ENCODE measurements around the gene AMACR. TPM values are rescaled to one million over a fixed set of nuclear protein-coding genes. Genes with fewer than 3 reads are reported as not detected.

The AMACR gene
- total RNA-seq, 3 donors from 2014 or later (not counting 1 experiment from before 2014, with no cell fraction given) = 2.7 to 3.8 (median 2.9) TPM

GRCh38 chr5:34055667-34056066, 47.8 kb upstream of the AMACR start:
- DNase-seq (no peak), ATAC-seq (no peak)
- H3K27ac Mint-ChIP-seq = no peak overlapping the region
- H3K27me3 ChIP-seq (ENCODE audit: control insufficient read depth, insufficient read depth, low read length) = no peaks in the 10 kb centered on the region
- H3K27me3 Mint-ChIP-seq (ENCODE audit: low read depth in 2 of 2) = no peaks in the 10 kb centered on the region
- no peaks in the 10 kb centered on the region for H3K9me3 Mint-ChIP-seq
- 97% methylated on average over 3 of the region's 3 CpGs for WGBS (ENCODE audit: insufficient coverage)
- no peak overlapping the region for H3K4me3 Mint-ChIP-seq
- H3K27ac ChIP-seq (ENCODE audit: low read length) = no peak overlapping the region
- no peaks in the 10 kb centered on the region for H3K4me1 ChIP-seq (ENCODE audit: control insufficient read depth, insufficient read depth, low read length)
- peaks cover 4% of the 10 kb centered on the region for H3K36me3 Mint-ChIP-seq
- H3K4me1 Mint-ChIP-seq = peaks cover 6 to 16% of the 10 kb centered on the region in 2 donors
- no peak overlapping the region for H3K4me3 ChIP-seq (ENCODE audit: low read length)
- no peak for TF ChIP-seq CTCF (IDR thresholded peaks at IDR 0.05)
- H3K9me3 ChIP-seq (ENCODE audit: control insufficient read depth, insufficient read depth, low read length) = no peaks in the 10 kb centered on the region
- peaks cover 9% of the 10 kb centered on the region for H3K36me3 ChIP-seq (ENCODE audit: control insufficient read depth, insufficient read depth, low read length)
- intact Hi-C loops (cut with micrococcal nuclease) = no loop called here

GRCh38 chr5:34054400-34054729, 46.5 kb upstream of the AMACR start:
- no peak for TF ChIP-seq CTCF (IDR thresholded peaks at IDR 0.05)
- 100% methylated on average over 1 of the region's 1 CpG for WGBS (ENCODE audit: insufficient coverage)
- H3K4me3 Mint-ChIP-seq = no peak overlapping the region
- DNase-seq (no peak), ATAC-seq (no peak)
- no peak overlapping the region for H3K27ac ChIP-seq (ENCODE audit: low read length)
- H3K9me3 ChIP-seq (ENCODE audit: control insufficient read depth, insufficient read depth, low read length) = no peaks in the 10 kb centered on the region
- H3K36me3 Mint-ChIP-seq = peaks cover 7% of the 10 kb centered on the region
- intact Hi-C loops (cut with micrococcal nuclease) = no loop called here
- no peak overlapping the region for H3K4me3 ChIP-seq (ENCODE audit: low read length)
- no peaks in the 10 kb centered on the region for H3K27me3 ChIP-seq (ENCODE audit: control insufficient read depth, insufficient read depth, low read length)
- H3K4me1 Mint-ChIP-seq = peaks cover 6 to 24% of the 10 kb centered on the region in 2 donors
- no peaks in the 10 kb centered on the region for H3K9me3 Mint-ChIP-seq
- H3K4me1 ChIP-seq (ENCODE audit: control insufficient read depth, insufficient read depth, low read length) = no peaks in the 10 kb centered on the region
- no peak overlapping the region for H3K27ac Mint-ChIP-seq
- H3K36me3 ChIP-seq (ENCODE audit: control insufficient read depth, insufficient read depth, low read length) = peaks cover 8% of the 10 kb centered on the region
- H3K27me3 Mint-ChIP-seq (ENCODE audit: low read depth in 2 of 2) = no peaks in the 10 kb centered on the region

- ATAC-seq (no peak), DNase-seq (no peak)
- no peak overlapping the region for H3K4me3 Mint-ChIP-seq
- no peak overlapping the region for H3K27ac Mint-ChIP-seq
- H3K27me3 Mint-ChIP-seq (ENCODE audit: low read depth in 2 of 2) = no peaks in the 10 kb centered on the region
- peaks cover 6 to 27% of the 10 kb centered on the region in 2 donors for H3K4me1 Mint-ChIP-seq
- Histone ChIP-seq H3K4me3 (ENCODE audit: low read length) (no peak overlapping the region), H3K27ac (ENCODE audit: low read length) (no peak overlapping the region), H3K36me3 (ENCODE audit: control insufficient read depth, insufficient read depth, low read length) (peaks cover 8% of the 10 kb centered on the region), H3K27me3 (ENCODE audit: control insufficient read depth, insufficient read depth, low read length) (no peaks in the 10 kb centered on the region), H3K4me1 (ENCODE audit: control insufficient read depth, insufficient read depth, low read length) (no peaks in the 10 kb centered on the region), H3K9me3 (ENCODE audit: control insufficient read depth, insufficient read depth, low read length) (no peaks in the 10 kb centered on the region)
- WGBS (ENCODE audit: insufficient coverage) = 100% methylated on average over 5 of the region's 5 CpGs
- no peaks in the 10 kb centered on the region for H3K9me3 Mint-ChIP-seq
- peaks cover 7% of the 10 kb centered on the region for H3K36me3 Mint-ChIP-seq
- intact Hi-C loops (cut with micrococcal nuclease) = no loop called here
- TF ChIP-seq CTCF (IDR thresholded peaks at IDR 0.05) = no peak
Measured at GRCh38 chr5:34053571-34054399, 45.9 kb upstream of the AMACR start.

- Mint-ChIP-seq H3K27ac (no peak overlapping the region), H3K9me3 (no peaks in the 10 kb centered on the region), H3K4me3 (no peak overlapping the region), H3K36me3 (peaks cover 7% of the 10 kb centered on the region), H3K27me3 (ENCODE audit: low read depth in 2 of 2) (no peaks in the 10 kb centered on the region), H3K4me1 (peaks cover 8 to 29% of the 10 kb centered on the region in 2 donors)
- ATAC-seq (no peak), DNase-seq (no peak)
- no peaks in the 10 kb centered on the region for H3K9me3 ChIP-seq (ENCODE audit: control insufficient read depth, insufficient read depth, low read length)
- no peaks in the 10 kb centered on the region for H3K27me3 ChIP-seq (ENCODE audit: control insufficient read depth, insufficient read depth, low read length)
- H3K36me3 ChIP-seq (ENCODE audit: control insufficient read depth, insufficient read depth, low read length) = peaks cover 8% of the 10 kb centered on the region
- intact Hi-C loops (cut with micrococcal nuclease) = no loop called here
- no peaks in the 10 kb centered on the region for H3K4me1 ChIP-seq (ENCODE audit: control insufficient read depth, insufficient read depth, low read length)
- no peak overlapping the region for H3K27ac ChIP-seq (ENCODE audit: low read length)
- no peak for TF ChIP-seq CTCF (IDR thresholded peaks at IDR 0.05)
- H3K4me3 ChIP-seq (ENCODE audit: low read length) = no peak overlapping the region
- WGBS (ENCODE audit: insufficient coverage) = 88% methylated on average over 2 of the region's 2 CpGs
Measured at GRCh38 chr5:34053133-34053532, 45.3 kb upstream of the AMACR start.

Data from natural killer cell (primary cell).